HG03025 (cell line): ENCODE data around the gene DOC2B.
"Not testable (repeated sequence)": the region's sequence is repeated elsewhere in the genome, so short reads cannot be mapped to it uniquely, and the experiment has no call there.

Source experiments
- ATAC-seq: cut with Tn5 transposase; IDR thresholded peaks from one replicate; pipeline ENCODE4 v1.9.1; 2021; ENCODE audit warnings: mild to moderate bottlenecking, moderate library complexity; ENCODE audit not compliant: unreplicated experiment, low FRiP score

DOC2B gene

DNA sequence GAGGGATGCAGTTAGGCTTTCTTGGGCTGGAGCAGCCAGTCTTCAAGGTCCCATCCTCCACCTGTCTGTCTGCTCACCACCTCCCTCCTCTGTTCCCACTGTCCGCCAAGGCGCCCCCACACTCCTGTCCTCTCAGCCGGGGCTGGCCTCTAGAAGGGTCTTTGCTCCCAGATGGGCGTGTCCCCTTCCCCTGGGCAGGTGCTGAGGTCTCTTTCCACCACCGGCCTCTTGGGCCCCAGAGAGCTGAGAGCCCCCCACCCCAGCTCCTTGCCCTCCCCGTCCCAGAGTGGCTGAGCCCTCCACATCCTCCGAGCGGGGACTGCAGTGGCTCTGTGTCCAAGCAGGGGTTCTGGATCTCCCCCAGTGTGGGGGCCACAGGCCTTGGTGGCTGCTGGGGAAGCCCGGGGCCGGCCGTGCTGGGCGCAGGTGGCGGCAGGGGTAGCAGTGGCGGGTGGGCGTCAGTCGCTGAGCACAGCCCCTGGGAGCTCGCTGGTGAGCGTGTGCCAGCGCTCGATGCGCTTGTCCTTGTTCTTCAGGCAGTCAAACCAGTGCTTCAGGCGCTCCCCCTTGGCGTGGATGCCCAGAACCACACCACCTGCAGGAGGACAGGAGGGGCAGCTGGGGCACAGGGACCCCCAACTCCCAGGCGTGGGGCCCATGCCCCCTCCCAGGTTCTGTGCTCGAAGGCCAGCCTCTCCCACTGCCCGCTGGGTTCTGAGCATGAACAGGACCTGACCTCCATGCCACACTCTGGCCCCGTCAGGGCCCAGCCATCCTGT is 34.3 kb downstream of the DOC2B start:
- ATAC-seq: no peak

DNA sequence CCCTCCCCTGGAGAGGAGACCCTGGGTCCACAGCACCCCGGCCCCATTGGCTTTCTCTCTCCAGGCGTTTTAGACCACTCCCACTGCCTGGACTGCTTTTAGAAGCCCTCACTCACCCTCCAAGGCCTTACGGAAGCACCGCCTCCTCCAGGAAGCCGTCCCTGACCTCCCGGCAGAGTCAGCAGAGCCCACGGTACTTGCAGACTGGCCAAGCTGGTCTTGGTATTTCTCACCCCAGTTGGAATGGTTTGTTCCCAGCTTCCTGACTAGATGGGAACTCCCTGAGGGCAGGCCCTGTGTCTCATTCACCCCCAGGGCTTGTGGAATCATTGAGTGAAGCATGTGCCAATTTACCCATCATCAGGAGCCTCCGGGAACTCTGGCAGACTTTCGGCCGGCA is 34.9 kb downstream of the DOC2B start:
- ATAC-seq: no peak

DNA sequence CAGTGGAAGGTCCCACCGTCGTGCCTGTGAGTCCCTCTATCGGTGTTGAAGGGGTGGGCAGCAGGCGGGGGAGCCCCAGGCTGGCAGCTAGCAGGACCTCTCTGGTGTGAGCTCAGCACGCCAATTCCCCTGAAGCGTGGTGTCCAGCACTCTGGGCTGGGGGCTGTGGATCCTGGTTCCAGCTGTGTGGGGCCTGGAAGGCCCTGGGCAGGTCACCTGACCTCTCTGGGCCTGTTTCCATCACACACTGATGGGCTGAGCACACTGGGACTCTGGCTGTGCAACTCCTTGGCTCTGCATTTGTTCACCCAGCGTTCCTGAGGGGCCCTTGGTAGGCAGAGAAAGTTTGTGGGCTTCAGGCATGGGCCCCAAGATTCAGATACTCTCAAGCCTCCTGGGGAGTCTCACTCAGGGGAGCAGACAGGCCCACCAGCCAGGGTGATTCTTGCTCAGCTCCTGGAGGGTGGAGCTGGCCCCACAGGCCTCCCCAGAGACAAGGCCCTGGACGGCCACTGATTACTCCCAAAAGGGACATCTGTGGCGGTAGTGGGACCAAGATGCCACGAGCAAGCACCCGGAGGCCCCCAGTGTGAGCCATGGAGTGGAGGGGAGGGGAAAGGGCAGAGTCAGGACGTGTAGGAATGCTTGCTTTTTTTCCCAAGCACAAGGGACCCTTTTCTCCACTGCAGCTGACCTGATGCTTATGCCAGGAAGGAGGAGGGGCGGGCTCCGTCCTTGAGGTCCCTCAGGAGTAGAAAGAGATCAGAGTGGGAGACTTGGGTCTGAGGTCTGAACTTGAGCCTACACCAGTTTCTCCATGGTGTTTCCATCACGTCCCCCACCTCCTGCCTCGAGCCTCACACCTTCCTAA is 35.5 kb downstream of the DOC2B start:
- no peak for ATAC-seq

DNA sequence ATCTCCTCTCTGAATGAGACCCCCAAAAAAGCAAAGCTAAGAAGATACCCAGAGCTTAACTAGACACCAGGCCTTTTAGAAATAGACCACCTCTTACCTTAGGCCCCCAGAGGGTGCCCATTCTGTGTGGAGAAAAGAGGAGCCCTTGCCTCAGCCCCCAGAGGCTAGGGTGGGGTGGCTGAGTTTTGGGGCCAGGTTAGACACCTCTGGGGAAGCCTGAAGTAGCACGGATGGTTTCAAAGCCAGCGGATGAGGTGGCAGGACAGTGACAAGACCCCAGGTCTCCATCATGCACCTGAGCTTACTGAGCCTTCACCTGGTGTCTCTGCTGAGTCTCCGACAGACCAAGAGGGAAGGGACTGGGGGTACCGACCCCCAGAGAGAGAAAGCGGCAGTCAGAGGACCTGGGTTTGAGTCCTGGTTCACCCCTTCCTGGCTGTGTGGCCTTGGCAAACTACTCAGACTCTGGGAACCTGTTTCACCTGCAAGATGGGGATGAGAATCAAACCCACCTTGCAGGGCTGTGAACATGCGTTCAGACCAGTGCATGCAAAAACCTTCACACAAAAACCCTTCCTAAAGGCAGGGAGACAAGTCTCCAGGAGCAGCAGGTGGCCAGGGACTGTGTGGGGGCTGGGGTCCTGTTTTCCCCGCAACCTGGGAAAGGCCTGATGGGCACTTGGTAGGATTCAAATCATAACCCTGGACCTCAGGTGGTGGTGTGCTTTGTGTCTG is 36.3 kb downstream of the DOC2B start:
- no peak for ATAC-seq

DNA sequence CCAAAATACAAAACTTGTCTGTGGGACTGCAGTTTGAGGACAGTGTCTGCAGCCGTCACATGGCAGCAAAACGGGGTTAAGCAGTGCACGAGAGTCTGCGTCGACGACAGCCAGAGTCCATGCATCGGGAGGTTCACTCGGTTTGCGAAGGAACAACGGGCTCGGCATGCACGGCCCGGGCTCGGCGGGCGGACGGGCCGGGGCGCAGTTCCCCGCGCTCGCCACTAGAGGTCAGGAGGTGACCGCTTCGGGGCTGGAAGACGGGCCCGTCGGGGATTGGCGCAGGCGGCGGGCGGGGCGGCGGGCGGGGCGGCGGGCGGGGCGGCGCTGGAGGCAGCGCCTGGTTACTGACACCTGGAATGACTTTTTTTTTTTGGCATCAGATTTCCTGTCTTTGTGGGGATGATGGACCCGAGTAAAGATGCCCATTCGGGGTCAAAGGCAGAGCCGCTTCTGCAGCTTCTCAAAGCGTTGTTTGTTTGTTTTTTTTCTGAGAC is 37.6 kb downstream of the DOC2B start:
- ATAC-seq: no peak

DNA sequence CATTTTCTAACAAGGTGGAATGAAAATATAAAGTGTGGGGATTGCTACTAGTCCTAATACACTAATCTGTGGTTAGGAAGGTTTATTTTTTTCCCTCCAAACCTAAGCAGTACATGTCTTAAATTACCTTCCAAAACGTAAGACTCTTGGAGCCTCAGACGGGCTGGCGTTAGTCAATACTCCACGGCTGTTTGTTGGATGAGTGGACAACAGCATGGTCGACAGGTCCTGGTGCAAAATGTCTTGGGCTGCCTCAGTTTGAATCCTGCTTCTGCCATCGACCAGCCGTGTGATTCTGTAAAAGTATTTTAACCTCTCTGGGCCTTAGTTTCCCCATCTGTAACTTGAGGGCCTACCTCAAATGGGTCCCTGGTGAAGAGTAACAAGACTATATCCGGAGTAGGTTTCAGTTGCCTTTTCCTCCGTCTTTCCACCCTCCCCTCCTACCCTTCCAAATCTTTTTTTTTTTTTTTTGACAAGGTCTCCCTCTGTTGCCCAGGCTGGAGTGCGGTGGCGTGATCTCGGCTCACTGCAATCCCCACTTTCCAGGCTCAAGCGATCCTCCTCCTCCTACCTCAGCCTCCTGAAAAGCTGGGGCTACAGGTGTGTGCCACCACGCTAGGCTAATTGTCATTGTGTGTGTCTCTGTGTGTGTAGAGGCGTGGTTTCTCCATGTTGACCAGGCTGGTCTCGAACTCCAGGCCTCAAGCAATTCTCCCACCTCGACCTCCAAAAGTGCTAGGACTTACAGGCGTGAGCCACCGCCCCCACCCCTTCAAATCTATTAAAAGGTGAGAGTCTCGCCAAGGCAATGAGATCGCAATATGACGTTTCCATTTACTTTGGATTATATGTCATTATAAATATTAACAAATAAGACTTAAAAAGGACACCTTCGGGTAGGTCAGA is 38.3 kb downstream of the DOC2B start:
- ATAC-seq: no peak

DNA sequence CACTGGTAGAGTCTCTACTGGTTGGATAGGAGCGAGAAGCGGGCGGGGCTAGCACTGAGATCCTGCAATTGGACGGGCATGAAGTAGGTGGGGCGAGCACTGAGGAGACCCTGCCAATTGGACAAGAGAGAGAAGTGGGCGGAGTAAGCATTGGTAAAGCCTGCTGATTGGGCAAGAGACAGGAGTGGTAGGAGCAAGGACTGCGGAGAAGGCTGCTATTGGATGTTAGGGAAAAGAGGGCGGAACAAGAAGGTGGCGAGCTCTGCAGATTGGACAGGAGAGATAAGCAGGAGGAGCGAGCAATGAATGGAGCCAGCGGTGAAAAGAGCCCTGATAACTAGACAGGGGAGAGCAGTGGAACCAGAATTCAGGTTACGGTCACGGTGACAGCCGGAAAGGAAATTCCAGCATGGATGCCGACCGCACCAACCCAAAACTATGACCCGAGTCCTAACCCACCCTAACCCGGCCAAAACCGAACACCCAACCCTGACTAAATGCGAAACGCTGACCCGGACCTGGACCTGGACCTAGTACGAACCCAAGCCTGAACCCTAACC is 39.3 kb downstream of the DOC2B start:
- ATAC-seq: no peak

DNA sequence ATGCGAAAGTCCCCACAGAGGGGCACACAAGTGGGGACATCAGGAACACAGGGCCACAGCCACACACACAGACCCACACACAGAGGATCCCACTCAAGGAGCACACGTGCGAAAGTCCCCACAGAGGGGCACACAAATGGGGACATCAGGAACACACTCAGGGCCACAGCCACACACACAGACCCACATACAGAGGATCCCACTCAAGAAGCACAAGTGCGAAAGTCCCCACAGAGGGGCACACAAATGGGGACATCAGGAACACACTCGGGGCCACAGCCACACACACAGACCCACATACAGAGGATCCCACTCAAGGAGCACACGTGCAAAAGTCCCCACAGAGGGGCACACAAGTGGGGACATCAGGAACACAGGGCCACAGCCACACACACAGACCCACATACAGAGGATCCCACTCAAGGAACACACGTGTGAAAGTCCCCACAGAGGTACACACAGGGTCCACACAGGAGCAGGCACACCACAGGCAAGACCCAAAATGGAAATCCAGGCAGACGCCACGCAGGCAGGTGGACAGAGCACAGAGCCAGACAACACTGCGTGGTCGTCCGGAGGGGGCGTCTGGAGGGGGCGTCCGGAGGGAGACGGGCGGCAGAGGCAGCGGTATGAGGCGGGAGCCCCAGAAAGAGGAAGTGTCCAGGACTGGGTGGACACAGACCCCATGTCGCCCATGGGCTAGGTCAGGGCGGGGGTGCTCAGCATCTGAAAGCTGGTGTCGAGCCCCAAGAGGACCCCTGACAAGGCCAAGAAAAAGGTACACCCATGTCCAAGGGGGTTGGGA is 41.8 kb downstream of the DOC2B start:
- ATAC-seq: not testable (repeated sequence)

DNA sequence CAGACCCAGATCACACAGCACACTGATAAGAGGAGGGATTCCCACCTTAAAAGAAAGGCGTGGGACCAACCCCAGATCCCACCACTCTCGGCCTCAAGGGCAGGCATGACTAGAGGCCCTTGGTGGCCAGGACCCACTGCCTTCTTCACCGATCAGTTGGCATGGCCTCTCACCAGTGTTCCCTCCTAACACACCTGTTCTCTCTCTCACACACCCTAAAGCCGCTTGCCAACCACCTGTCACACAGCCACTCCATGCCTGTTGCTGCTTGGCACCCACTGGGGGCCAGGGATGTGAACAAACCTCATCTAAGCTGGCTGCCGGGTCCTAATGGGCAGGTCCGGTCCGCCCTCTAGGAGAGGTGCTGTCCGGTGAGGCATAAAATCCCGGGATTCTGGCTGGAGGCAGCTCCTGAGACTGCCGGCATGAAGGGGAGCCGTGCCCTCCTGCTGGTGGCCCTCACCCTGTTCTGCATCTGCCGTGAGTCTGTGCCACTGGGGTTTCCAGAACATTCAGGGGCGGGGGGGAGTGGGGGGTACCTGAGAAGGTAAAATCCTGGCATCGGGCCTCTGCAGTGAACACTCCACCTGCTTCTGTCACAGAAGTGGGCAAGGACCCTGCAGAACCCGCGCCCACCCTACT is 44.2 kb downstream of the DOC2B start, which contains the start of gene SCGB1C2:
SCGB1C2 (plus strand) TSS at position 404 of the 642 bp plus-strand sequence; CDS start at position 426, 22 bp downstream.
- ATAC-seq: not testable (repeated sequence)

DNA sequence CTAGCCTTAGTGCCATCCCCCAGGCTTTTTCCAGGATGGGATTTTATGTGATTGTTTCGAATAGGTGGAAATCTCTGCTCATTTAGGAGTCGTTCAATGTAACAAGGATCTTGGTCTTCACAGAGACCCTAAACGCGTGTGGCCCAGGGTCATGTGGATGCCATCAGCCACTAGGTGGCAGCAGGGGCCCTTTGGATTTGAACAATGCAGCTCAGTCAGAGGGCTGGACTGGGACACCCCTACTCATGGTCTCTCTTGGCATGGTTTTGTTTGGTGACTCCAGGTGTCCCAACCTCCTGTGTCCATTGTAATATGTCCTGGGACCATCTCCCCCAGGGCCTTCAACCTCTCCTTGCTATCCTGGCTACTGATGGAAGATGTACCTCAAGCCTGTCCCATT is 44.9 kb downstream of the DOC2B start:
- ATAC-seq: not testable (repeated sequence)

DNA sequence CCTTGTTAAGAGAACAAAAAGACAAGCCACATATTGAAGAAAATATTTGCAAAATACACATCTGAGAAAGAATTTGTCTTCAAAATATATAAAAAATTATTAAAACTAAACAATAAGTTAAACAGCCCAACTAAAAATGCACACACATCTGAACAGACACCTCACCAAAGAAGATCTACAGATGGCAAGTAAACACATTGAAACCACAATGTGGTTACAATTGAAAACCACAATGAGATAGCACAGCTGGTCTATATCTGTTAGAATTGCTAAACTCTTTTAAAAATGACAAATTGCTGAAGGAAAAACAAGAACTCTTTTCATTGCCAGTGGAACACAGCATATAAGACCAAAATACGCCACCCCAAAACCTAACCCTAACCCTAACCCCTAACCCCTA is 45.6 kb downstream of the DOC2B start:
- not testable (repeated sequence) for ATAC-seq

DNA sequence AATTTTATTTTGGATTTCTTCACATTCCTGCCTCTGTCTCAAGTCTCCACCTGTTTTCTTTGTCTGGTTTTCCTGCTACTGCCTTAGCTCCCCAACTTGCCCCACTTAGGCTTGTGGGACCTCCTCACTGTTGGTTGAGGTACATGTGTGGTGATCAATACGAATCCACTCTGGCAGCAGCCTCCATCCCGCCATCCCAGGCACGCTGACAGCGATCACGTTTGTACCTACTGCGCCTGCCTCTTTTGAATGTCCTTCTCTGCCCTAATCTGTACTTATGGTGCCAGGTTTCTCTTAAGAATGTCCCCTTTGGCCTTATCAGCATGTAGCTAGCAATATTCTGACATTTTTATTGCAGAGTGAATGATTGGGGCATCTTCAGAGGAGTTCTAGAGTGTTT is 46.4 kb downstream of the DOC2B start:
- ATAC-seq: not testable (repeated sequence)

DNA sequence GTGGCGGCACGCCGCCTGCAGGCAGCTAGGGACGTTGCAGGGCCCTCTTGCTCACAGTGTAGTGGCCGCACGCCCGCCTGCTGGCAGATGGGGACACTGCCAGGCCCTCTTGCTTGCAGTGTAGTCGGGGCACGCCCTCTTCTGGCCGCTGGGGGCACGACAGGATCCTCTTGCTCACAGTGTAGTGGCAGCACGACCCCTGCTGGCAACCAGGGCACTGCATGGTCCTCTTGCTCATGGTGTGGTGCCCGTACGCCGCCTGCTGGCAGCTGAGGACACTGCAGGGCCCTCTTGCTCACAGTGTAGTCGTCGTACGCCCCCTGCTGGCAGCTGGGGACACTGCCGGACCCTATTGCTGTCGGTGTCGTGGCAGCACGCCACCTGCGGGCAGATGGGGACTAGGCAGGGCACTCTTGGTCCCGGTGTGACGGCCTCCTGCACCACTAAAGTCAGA is 47.1 kb downstream of the DOC2B start:
- peak; percentile 69 for ATAC-seq

DNA sequence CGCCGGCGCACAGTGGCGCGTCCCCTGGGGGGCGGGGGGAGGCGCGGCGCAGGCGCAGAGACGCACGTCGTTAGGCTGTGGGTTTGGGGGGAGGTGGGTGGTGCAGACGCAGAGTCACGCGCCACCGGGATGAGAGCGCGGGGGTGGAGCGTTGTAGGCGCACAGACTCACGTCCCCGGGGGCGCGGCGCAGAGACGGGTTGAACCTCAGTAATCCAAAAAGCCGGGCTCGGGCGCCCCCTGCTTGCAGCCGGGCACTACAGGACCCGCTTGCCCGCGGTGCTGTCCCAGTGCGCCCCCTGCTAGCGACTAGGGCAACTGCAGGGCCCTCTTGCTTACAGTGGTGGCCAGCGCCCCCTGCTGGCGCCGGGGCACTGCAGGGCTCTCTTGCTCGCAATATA is 47.5 kb downstream of the DOC2B start:
- peak; percentile 7 for ATAC-seq

DNA sequence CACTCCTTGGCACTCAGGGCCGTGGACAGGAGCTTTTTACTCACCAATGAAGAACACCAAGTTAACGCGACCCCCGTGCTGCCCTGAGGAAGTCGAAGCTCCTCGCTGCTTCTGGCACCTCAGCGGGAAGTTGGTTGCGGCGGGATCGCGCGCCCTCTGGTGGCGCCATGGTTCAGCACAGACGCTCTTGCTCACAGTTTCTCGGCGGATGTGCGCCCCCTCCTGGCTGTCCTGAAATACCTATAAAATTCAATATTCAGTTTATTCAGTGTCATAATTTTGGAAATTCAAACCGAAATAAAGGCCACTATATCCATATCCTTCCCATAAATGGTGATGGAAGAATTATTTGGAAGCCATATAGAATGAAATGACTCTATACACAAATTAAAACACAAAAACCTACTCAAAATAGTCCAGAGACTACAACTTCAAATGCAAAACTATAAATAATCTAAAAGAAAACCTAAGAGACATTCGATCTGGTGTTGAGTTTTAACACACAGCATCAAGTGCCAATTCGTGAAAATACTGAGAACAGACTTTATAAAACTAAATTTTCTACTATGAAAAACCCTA is 63.0 kb downstream of the DOC2B start:
- not testable (repeated sequence) for ATAC-seq

DNA sequence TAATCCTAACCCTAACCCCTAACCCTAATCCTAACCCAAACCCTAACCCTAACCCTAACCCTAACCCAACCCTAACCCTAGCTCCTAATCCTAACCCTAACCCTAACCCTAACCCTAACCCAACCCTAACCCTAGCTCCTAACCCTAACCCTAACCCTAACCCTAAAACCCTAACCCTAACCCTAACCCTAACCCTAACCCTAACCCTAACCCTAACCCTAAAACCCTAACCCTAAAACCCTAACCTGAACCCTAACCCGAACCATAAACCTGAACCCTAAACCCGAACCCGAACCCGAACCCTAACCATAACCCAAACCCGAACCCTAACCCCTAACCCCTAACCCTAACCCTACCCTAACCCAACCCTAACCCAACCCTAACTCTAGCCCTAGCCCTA is 68.3 kb downstream of the DOC2B start:
- ATAC-seq: not testable (repeated sequence)
